ENCODE data around the gene NRCAM.

DNA sequence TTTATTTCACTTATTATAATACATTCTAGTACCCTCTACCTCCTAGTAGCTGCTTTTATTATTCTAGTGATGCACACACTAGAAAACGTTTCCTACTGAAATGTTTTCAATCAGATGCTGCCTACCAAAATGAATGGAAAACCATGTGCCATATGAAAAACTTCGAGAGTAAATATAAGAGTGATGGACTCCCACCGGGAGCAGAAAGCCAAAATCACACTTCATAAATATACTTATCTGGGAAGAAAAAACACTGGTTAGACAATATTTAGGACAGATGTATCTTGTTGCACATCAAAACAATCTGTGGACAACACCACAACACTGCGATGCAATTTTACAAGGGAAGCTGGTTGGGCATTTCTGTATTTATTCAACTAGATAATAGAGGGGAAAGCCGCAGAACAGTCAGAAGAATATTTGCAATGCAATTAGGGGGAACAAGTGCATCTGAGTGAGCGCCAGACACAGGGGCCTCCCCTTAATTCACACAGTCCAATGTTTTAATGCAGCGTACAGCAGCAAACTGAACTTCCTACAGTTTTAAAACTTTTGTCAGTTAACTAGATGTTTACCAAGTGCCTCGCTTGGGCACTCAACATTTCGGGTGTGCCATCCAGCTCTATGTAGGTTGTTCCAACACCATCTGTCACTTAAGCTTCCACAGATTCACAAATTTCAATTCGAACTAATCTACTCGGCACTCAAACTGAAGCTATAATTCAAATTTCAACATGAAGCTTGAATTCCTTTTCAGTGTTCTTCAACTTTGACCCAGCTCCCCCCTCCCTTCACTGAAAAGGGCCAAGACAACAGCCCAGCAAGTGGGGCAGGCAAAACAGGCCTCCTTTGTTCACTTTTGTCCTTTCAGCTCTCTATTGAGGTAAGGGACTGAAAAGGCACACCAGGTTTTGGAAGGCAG is 7.4 kb downstream of the NRCAM start:
- TF ChIP-seq PCBP2 (optimal IDR thresholded peaks at IDR 0.05; ENCODE audit: low read depth, low read length, poor library complexity, severe bottlenecking) (no peak), DZIP1 (CRISPR knock-in tag; IDR thresholded peaks at IDR 0.05) (no peak), HNRNPUL1 (IDR thresholded peaks at IDR 0.05; ENCODE audit: low read depth, low read length) (no peak), ZNF446 (CRISPR knock-in tag; IDR thresholded peaks at IDR 0.05) (no peak), SNAI1 (CRISPR knock-in tag; IDR thresholded peaks at IDR 0.05; ENCODE audit: borderline replicate concordance) (no peak)
- TF ChIP-seq, protein P1, sequence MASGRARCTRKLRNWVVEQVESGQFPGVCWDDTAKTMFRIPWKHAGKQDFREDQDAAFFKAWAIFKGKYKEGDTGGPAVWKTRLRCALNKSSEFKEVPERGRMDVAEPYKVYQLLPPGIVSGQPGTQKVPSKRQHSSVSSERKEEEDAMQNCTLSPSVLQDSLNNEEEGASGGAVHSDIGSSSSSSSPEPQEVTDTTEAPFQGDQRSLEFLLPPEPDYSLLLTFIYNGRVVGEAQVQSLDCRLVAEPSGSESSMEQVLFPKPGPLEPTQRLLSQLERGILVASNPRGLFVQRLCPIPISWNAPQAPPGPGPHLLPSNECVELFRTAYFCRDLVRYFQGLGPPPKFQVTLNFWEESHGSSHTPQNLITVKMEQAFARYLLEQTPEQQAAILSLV (CRISPR knock-in tag; IDR thresholded peaks at IDR 0.05; ENCODE audit: borderline replicate concordance): no peak

Measured in HepG2 (cell line).